HepG2 (cell line): ENCODE measurements around the gene SLC44A4. TPM values are rescaled to one million over a fixed set of nuclear protein-coding genes. Genes with fewer than 3 reads are reported as not detected.

Experiments used
- ATAC-seq: fragments of 200-7000 bp; cut with Tn5 transposase; 3 replicates; pipeline ENCODE4 v1.9.1; 2020; ENCODE audit warnings: mild to moderate bottlenecking, moderate library complexity
- BruUV-seq: library from RNA; stranded (reverse); fragments of 400-500 nt; replicated peaks from 2 replicates; lab custom pipeline; 2021; lab: Mats Ljungman, UMichigan
- CTCF ChIA-PET: fragments of 300-600 bp; formaldehyde crosslinking; extraction: SDS; loops from one replicate; lab custom pipeline; 2021; ENCODE audit warnings: low total read pairs, inconsistent platforms, low intra/inter-chr PET ratio; lab: Yijun Ruan, JAX
- POLR2A ChIA-PET: fragments of 350-600 bp; sonication (Branson Sonifier 250); formaldehyde crosslinking; loops from one replicate; lab custom pipeline; 2020; ENCODE audit warnings: antibody characterized with exemption, inconsistent platforms; lab: Yijun Ruan, JAX
- DNase-seq: peaks from one replicate; pipeline ENCODE4 v3.0.0-alpha.2; 2015; ENCODE audit warnings: low spot score
- FAIRE-seq: peaks from 3 replicates; lab custom pipeline; 2011; peaks lifted over from hg19 to GRCh38; lab: Jason Lieb, UNC
- H2AFZ ChIP-seq: one replicate; pipeline ENCODE4 v1.6.1; 2011; ENCODE audit warnings: low read length, inconsistent platforms
- H3K27ac ChIP-seq: fragments of 300-600 bp; 3 replicates; pipeline ENCODE4 v1.8.0; 2011; ENCODE audit warnings: mixed run types, mild to moderate bottlenecking, mixed read lengths, low read length, inconsistent platforms; ENCODE audit not compliant: insufficient read depth; ENCODE audit errors: extremely low read length
- H3K27me3 ChIP-seq, 2 experiments: fragments of 200-600 bp in 1 of 2; 2 replicates in 1 of 2; 3 replicates in 1 of 2; pipeline versions ENCODE4 v1.6.0 to v1.8.0; 2011; ENCODE audit warnings: low read length in 2 of 2, mild to moderate bottlenecking in 2 of 2, moderate library complexity in 2 of 2, inconsistent platforms in 1 of 2; ENCODE audit not compliant: insufficient read depth in 2 of 2, control insufficient read depth in 1 of 2
- H3K36me3 ChIP-seq, 2 experiments: fragments of 200-600 bp in 1 of 2; replicated peaks in 1 of 2; 2 replicates in 1 of 2; 3 replicates in 1 of 2; pipeline versions ENCODE4 v1.5.1 to v1.8.0; 2011; ENCODE audit warnings: low read length in 2 of 2, inconsistent platforms in 1 of 2; ENCODE audit not compliant: insufficient read depth in 2 of 2, control insufficient read depth in 1 of 2
- H3K4me1 ChIP-seq: 2 replicates; pipeline ENCODE4 v1.5.1; 2012; ENCODE audit warnings: low read length, inconsistent platforms; ENCODE audit not compliant: insufficient read depth
- H3K4me2 ChIP-seq: 2 replicates; pipeline ENCODE4 v1.6.0; 2011; ENCODE audit warnings: low read depth, low read length, inconsistent platforms
- H3K4me3 ChIP-seq, 3 experiments: fragments of 200-600 bp in 1 of 3; sonication (generic), shearing (Covaris generic) in 1 of 3; replicated peaks in 1 of 3; 2 replicates each; pipeline ENCODE4 v1.5.1; 2011 to 2016; ENCODE audit warnings: low read length in 3 of 3, inconsistent platforms in 2 of 3, low read depth in 2 of 3, mild to moderate bottlenecking in 2 of 3, control low read depth in 1 of 3, mixed read lengths in 1 of 3; ENCODE audit not compliant: insufficient read depth in 1 of 3
- H3K79me2 ChIP-seq: one replicate; pipeline ENCODE4 v1.6.1; 2011; ENCODE audit warnings: low read length, inconsistent platforms; ENCODE audit not compliant: insufficient read depth
- H3K9ac ChIP-seq: 2 replicates; pipeline ENCODE4 v1.6.0; 2011; ENCODE audit warnings: mild to moderate bottlenecking, low read depth, low read length, inconsistent platforms; ENCODE audit not compliant: insufficient read depth
- H3K9me3 ChIP-seq: 2 replicates; pipeline ENCODE4 v1.5.1; 2012; ENCODE audit warnings: mild to moderate bottlenecking, low read length
- H4K20me1 ChIP-seq: 2 replicates; pipeline ENCODE4 v1.6.0; 2011; ENCODE audit warnings: inconsistent platforms, mild to moderate bottlenecking, low read length, moderate library complexity; ENCODE audit not compliant: insufficient read depth
- ARNT2 ChIP-seq: sonication (generic); formaldehyde crosslinking; IDR thresholded peaks from 2 replicates; pipeline ENCODE4 v1.8.0; 2022; ENCODE audit warnings: mild to moderate bottlenecking, low read depth, missing genetic modification reagents, moderate library complexity
- NR3C1 ChIP-seq: sonication (generic); formaldehyde crosslinking; IDR thresholded peaks from 2 replicates; pipeline ENCODE4 v1.4.0; 2020; ENCODE audit warnings: missing genetic modification reagents
- ZNF501 ChIP-seq: sonication (generic); formaldehyde crosslinking; IDR thresholded peaks from 2 replicates; pipeline ENCODE4 v1.5.1; 2020; ENCODE audit warnings: mild to moderate bottlenecking, moderate library complexity, missing genetic modification reagents
- ZNF652 ChIP-seq: IDR thresholded peaks from 2 replicates; pipeline ENCODE4 v1.6.1; 2016; ENCODE audit warnings: low read depth, borderline replicate concordance
- WGBS: methylation state at CpG from one replicate; pipeline ENCODE4 v1.1.6; 2017; ENCODE audit warnings: low lambda C conversion rate; 5-methylcytosine and 5-hydroxymethylcytosine counted together
- in situ Hi-C: cut with HindIII; loops from 2 replicates; pipeline ENCODE4 v1.10.0; 2017; ENCODE audit warnings: low pct_unique_long_range_greater_than_20kb; ENCODE audit not compliant: extremely low pct_ligation_motif_present
- intact Hi-C: fragments of 100-400 bp; cut with micrococcal nuclease; formaldehyde crosslinking; loops from one replicate; pipeline ENCODE4 v1.10.0; 2022; ENCODE audit not compliant: unreplicated experiment
- polyA plus RNA-seq, 8 experiments: library from polyadenylated mRNA; depleted of rRNA in 3 of 8; stranded (reverse) in 7 of 8; unstranded in 1 of 8; fragments of >200 nt; fragmentation: Illumina TruSeq in 4 of 8; extraction: Trizol in 4 of 8; gene quantifications; 2 replicates each; pipeline versions ENCODE4 v1.2.1 to v1.2.3, GENCODE V29; 2011 to 2016; ENCODE audit warnings: low read depth in 4 of 8, missing spikeins in 1 of 8, mixed read lengths in 1 of 8; ENCODE audit not compliant: insufficient read depth in 1 of 8
- total RNA-seq, 5 experiments: library from RNA; depleted of rRNA; stranded (reverse); fragments of >200 nt; fragmentation: Illumina TruSeq; extraction: Trizol; gene quantifications; 2 replicates each; pipeline ENCODE4 v1.2.3, GENCODE V29; 2016; ENCODE audit warnings: low read depth in 1 of 5
- TF ChIP-seq, protein P1 (sequence below): sonication (generic); formaldehyde crosslinking; IDR thresholded peaks from 2 replicates; pipeline ENCODE4 v1.5.0; 2020; ENCODE audit warnings: mild to moderate bottlenecking, missing genetic modification reagents
- TF ChIP-seq, protein P2 (sequence below): IDR thresholded peaks from 2 replicates; pipeline ENCODE4 v1.6.1; 2016; ENCODE audit warnings: mild to moderate bottlenecking, missing biosample characterization, missing genetic modification reagents
- TF ChIP-seq, protein P3 (sequence below): sonication (generic); formaldehyde crosslinking; IDR thresholded peaks from 2 replicates; pipeline ENCODE4 v1.5.1; 2020; ENCODE audit warnings: missing genetic modification reagents, mild to moderate bottlenecking, borderline replicate concordance

Gene SLC44A4
- total and polyA plus RNA-seq, 2 of the 13 experiments (the other 11 are each of a cell fraction or from before 2014, with no cell fraction given), result 3.5 to 5.9 TPM

DNA sequence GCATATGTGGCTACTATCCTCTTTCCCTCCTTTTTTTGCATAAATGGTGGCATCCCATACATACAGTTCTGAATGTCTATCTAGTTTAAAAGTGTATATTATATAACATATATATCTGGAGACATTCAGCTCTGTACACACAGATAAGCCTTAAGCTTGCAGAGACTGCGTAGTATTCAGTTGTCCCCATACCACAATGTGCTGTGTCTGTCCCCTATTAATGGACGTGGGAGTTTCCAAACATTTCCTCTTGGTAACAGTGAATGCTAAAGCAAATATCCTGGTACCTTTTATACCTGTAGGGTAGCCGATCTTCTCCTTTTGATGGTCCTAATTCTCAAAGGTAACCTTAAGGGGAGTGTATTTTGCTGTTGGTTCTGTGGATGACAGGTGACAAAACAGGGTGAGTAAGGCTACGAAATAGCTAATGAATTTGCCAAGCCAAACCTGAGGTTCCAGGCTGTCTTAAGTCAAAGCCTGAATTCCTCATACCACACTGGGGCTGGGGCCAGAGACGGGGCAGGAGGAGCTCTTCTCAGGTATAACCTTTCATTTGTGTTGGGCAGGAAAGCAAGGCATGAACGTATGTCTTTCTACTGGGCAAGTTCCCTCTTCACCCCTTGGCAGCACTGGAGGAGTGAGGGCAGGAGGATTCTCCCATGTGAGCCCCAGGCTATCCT is 41.0 kb upstream of the SLC44A4 start:
- H3K36me3 ChIP-seq, result no peaks in the 10 kb centered on the region

More for the DNA sequence above, 41.0 kb upstream of the SLC44A4 start:
- in situ Hi-C loops, result loop anchor here (25.0 kb wide), 1 partner anchor 1043 kb away; the partner anchor contains the start of genes BRD2 and HLA-DMA
- ChIA-PET POLR2A (interaction anchor here (0.8 to 5.6 kb wide), 6 partner anchors 10 to 57 kb away, joined by 3 to 35 read pairs (median 10); partner anchors contain the start of genes CFB and NEU1), CTCF (no interaction called here)
- Histone ChIP-seq H3K9me3 (no peaks in the 10 kb centered on the region), H3K9ac (no peak overlapping the region), H2AFZ (no peak overlapping the region), H3K79me2 (no peaks in the 10 kb centered on the region), H3K27ac (no peak overlapping the region), H3K27me3 (no peaks in the 10 kb centered on the region; a peak in 1 of 5 replicates), H3K4me2 (no peak overlapping the region), H4K20me1 (no peaks in the 10 kb centered on the region), H3K4me3 (no peak overlapping the region), H3K4me1 (peaks cover 53% of the 10 kb centered on the region)
- ATAC-seq, result no peak
- no TSS peak for BruUV-seq
- no peak for FAIRE-seq
- DNase-seq, result no peak
- TF ChIP-seq NR3C1 (no peak), ZNF652 (CRISPR knock-in tag) (no peak), ARNT2 (no peak), ZNF501 (CRISPR knock-in tag) (no peak)
- TF ChIP-seq, protein P1, sequence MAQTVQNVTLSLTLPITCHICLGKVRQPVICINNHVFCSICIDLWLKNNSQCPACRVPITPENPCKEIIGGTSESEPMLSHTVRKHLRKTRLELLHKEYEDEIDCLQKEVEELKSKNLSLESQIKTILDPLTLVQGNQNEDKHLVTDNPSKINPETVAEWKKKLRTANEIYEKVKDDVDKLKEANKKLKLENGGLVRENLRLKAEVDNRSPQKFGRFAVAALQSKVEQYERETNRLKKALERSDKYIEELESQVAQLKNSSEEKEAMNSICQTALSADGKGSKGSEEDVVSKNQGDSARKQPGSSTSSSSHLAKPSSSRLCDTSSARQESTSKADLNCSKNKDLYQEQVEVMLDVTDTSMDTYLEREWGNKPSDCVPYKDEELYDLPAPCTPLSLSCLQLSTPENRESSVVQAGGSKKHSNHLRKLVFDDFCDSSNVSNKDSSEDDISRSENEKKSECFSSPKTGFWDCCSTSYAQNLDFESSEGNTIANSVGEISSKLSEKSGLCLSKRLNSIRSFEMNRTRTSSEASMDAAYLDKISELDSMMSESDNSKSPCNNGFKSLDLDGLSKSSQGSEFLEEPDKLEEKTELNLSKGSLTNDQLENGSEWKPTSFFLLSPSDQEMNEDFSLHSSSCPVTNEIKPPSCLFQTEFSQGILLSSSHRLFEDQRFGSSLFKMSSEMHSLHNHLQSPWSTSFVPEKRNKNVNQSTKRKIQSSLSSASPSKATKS (CRISPR knock-in tag), result no peak
- TF ChIP-seq, protein P2, sequence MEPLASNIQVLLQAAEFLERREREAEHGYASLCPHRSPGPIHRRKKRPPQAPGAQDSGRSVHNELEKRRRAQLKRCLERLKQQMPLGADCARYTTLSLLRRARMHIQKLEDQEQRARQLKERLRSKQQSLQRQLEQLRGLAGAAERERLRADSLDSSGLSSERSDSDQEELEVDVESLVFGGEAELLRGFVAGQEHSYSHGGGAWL, result no peak
- TF ChIP-seq, protein P3, sequence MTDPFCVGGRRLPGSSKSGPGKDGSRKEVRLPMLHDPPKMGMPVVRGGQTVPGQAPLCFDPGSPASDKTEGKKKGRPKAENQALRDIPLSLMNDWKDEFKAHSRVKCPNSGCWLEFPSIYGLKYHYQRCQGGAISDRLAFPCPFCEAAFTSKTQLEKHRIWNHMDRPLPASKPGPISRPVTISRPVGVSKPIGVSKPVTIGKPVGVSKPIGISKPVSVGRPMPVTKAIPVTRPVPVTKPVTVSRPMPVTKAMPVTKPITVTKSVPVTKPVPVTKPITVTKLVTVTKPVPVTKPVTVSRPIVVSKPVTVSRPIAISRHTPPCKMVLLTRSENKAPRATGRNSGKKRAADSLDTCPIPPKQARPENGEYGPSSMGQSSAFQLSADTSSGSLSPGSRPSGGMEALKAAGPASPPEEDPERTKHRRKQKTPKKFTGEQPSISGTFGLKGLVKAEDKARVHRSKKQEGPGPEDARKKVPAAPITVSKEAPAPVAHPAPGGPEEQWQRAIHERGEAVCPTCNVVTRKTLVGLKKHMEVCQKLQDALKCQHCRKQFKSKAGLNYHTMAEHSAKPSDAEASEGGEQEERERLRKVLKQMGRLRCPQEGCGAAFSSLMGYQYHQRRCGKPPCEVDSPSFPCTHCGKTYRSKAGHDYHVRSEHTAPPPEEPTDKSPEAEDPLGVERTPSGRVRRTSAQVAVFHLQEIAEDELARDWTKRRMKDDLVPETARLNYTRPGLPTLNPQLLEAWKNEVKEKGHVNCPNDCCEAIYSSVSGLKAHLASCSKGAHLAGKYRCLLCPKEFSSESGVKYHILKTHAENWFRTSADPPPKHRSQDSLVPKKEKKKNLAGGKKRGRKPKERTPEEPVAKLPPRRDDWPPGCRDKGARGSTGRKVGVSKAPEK (CRISPR knock-in tag), result no peak
- intact Hi-C loops, result loop anchor here (10.0 kb wide), 1 partner anchor 145 kb away; the partner anchor contains the start of gene VWA7
- 17% methylated on average over 6 of the region's 6 CpGs for WGBS
